WI38 (cell line): ENCODE measurements around the gene CHD2.

Source experiments
- H3K4me3 ChIP-seq: 2 replicates; pipeline ENCODE4 v1.5.1; 2011; ENCODE audit warnings: low read depth, mild to moderate bottlenecking, control low read depth, low read length
- CTCF ChIP-seq: IDR thresholded peaks from 2 replicates; pipeline ENCODE4 v1.5.1; 2012; ENCODE audit warnings: low read depth, mild to moderate bottlenecking, control low read depth, low read length

The CHD2 gene

GRCh38 chr15:93045191-93045785, 145.2 kb downstream of the CHD2 start:
- no peak overlapping the region for H3K4me3 ChIP-seq
- TF ChIP-seq CTCF: no peak

- H3K4me3 ChIP-seq: no peak overlapping the region
- TF ChIP-seq CTCF: no peak
Observed at GRCh38 chr15:93046120-93046519, 146.0 kb downstream of the CHD2 start.

- no peak overlapping the region for H3K4me3 ChIP-seq
- TF ChIP-seq CTCF: no peak
Observed at GRCh38 chr15:93046721-93047120, 146.6 kb downstream of the CHD2 start.

GRCh38 chr15:93047621-93048425, 147.7 kb downstream of the CHD2 start:
- no peak for TF ChIP-seq CTCF
- H3K4me3 ChIP-seq: no peak overlapping the region

- TF ChIP-seq CTCF: no peak
- no peak overlapping the region for H3K4me3 ChIP-seq
Observed at GRCh38 chr15:93048426-93048721, 148.2 kb downstream of the CHD2 start.

GRCh38 chr15:93048759-93049161, 148.6 kb downstream of the CHD2 start:
- no peak overlapping the region for H3K4me3 ChIP-seq
- no peak for TF ChIP-seq CTCF

GRCh38 chr15:93049233-93049632, 149.1 kb downstream of the CHD2 start:
- no peak for TF ChIP-seq CTCF
- H3K4me3 ChIP-seq: no peak overlapping the region
